HG03108 (cell line): ENCODE measurements around the gene CENPO.

Experiments used
- ATAC-seq: cut with Tn5 transposase; IDR thresholded peaks from one replicate; pipeline ENCODE4 v1.9.1; 2021; ENCODE audit warnings: moderate library complexity; ENCODE audit not compliant: unreplicated experiment

The CENPO gene

DNA sequence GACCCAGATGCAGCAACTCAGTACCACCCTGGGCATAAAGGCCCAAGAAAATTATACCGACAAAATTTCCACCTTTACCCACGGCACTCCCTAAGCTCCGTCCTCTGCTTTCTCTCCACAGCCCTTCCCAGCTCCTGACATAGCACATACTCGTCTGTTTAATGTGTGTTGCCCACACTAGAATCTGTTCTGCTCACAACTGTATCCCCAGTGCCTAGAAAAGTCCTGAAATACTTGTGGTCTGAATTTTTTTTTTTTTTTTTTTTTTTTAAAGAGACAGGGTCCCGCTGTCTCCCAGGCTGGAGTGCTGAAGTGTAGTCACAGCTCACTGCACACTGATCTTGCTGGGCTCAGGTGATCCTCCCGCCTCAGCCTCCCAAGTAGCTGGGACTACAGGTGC, 64.5 kb downstream of the CENPO start:
- ATAC-seq = no peak

DNA sequence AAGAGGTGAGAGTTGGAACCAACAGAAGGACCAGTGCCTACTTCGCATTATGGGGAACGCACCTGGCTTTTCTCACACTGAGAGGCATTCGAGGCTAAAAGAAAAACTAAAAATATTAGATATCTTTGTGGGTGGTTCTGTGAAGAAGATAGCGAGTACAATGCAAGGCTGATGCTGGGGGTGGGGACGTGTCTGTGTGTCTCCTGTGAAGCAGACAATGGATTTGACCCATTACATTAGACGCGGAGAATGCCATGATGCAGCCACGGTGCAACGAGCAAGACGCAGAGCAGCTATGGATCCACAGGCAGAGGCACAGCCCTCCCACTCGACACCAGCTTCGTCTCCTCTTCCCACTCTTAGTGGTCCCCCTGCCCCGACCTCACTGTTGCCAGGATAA, 65.8 kb downstream of the CENPO start:
- no peak for ATAC-seq

DNA sequence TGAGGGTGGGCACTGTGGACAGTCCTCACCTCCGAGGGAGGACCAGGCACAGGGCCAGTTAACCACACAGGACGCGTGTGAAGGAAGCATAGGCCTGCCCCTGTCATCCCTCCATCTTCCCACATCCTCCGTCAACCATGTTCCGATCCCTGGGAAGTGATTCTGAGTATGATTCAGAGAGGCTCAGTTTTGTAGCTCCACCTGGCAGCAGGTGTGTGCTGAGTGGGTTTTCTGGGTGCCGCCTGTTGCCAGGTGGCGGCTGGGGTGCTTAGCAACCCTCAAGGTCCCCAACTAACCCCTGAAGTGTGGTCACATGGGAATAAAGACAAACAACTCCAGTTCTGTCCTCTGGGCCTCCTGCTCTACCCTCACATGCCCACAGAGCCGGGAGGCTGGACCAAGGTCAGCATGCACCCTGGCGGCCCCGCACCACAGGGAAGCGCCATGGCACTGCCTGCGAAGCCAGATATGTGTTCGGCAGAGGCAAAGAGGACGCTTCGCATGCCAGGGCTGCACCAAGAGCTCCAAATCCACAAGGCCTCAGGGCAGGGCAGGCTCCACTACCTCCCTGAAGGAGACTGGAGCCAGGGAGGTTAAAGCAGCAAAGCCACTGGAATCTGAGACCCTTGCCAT, 66.9 kb downstream of the CENPO start:
- no peak for ATAC-seq

GRCh38 chr2:24860631-24861030, 67.4 kb downstream of the CENPO start:
- no peak for ATAC-seq

DNA sequence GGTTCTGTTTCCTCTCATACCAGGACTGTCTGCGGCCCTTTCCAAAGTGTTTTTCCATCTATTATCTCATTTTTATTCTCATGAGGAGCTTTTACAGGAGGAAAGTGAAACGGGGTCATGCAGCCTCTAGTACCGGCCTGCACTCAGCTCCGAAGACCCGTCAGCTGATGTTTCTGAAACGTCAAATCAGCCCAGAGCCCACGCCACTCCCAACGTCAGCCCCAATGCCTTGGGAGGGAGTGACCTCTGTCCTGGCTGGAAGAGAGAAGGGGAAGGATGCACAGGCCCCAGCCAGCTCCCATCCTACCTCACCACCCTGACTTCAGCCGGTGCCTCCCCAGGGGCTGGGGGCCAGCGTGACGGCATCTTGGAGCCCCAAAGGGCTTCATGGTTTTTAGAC, 68.3 kb downstream of the CENPO start:
- no peak for ATAC-seq

GRCh38 chr2:24863641-24864040, 70.4 kb downstream of the CENPO start:
- no peak for ATAC-seq

DNA sequence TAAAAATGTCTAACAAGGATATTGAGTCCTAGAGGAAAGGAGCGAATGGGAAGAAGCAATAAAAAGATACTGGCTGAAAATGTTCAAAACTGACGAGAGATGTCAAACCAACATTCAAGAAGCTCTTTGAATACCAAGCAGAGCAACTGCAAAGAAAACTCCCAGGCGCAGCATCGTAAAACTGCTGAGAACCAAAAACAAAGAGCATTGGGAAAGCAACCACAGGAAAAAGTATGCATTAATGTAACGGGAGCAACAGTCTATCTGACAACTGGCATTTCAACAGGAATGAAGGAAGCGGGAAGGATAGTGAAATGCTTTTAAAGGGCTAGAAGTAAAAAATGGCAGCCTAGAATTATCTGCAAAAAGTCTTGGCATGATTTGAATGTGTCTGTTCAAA, 73.7 kb downstream of the CENPO start:
- no peak for ATAC-seq

DNA sequence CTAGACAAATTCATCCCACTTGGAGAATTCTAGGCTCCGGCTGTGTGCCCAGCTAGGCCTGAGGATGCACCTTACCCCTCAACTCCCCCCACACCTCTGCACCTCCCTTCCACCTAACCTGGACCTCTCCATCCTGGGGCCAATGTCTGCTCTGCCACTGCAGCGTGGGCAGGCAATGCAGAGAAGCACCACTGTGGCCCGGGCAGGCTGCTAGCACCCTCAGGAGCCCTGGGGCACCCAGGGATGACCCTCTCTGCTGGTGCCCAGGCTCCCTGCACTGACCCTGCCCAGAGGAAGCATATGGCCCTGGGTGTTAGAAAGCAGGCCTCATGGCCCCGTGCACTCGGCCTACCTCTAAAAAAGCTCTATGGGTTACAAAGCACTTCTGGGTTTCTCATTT, 77.2 kb downstream of the CENPO start:
- ATAC-seq = no peak

DNA sequence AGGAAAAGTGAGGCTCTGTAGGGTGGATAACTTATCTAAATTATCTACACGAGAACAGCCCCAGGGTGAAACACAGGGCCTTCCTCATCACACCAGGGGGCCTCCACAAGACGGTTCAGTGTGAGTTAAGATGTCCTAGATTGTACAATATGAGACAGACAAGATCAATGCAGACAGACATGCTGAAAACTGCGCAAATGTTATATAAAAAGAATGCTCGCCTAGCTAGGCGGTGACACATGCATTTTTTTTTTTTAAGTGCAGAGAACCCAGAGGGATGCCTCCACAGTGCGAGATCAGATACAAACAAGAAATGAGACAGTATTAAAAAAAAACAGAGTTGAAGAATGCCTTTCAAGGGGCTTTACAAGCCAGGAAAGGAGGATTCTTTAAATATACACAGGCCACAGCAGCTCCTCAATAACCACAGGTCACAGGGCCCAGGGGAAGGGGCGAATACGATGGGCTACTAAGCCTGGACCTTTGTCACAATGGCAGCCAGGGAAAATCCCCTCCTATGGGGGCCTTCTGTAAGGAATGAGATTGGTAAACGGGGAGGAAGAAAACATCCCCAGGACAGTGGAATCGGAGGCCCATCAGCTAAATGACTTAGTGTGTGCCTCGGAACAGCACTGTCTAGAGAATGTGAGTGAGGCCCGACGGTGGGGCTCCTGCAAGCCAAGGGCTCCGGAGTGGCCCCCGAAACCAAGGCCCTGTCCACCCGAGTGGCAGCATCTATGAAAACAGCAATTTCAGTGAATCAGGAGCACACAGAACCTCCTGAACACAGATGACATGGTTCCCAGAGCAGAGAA, 77.9 kb downstream of the CENPO start:
- ATAC-seq = no peak

DNA sequence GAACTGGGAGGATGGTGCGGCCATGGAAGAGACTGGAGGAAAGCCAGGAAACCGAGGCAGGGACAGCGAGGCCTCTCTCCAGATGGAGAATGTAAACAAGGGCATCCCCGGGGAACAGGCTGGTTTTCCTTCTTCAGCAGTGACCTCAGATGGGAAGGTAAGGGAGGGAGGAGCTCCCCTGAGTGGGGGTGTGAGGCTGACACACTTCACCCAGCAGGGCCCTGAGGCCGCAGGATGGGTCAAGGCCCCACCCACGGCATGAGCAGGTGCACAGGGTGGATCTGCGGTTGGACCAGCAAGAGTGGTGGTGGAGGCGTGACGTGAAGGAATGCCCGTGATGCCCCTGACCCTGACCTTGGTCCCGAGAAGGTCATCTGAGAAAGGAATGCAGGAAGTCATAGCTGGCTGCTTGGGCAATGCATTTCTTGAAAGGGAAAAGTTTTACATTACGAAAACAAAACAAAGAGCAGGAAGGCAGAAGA, 78.7 kb downstream of the CENPO start:
- ATAC-seq = no peak
